ENCODE measurements around the gene BRDT. TPM values are rescaled to one million over a fixed set of nuclear protein-coding genes. Genes with fewer than 3 reads are reported as not detected.

BRDT gene
- total and polyA plus RNA-seq, 2 donors (not counting 3 experiments of a cell fraction or from before 2014, with no cell fraction given), result not detected

- dilution Hi-C loops (cut with MboI; ENCODE audit: extremely low pct_ligation_motif_present, low sequenced_read_pairs), result no loop called here
- no TSS peak for BruUV-seq (replicated peaks)
- POLR2A ChIA-PET, result no interaction called here
These were observed 3.0 kb downstream of the BRDT start for GRCh38 chr1:91952187-91952586.

More at GRCh38 chr1:91952187-91952586, 3.0 kb downstream of the BRDT start:
- H3K27me3 ChIP-seq (ENCODE audit: control insufficient read depth in 2 of 2, insufficient read depth in 2 of 2, low read length in 2 of 2), result no peaks in the 10 kb centered on the region
- no peak overlapping the region for H3K9ac ChIP-seq (replicated peaks; ENCODE audit: extremely low read depth, insufficient read depth, low read length)
- intact Hi-C loops (cut with micrococcal nuclease), result no loop called here
- H3K36me3 ChIP-seq (ENCODE audit: control insufficient read depth in 2 of 2, extremely low read depth in 1 of 2, insufficient read depth in 2 of 2, low read length in 2 of 2), result no peaks in the 10 kb centered on the region
- no peak overlapping the region for H2AFZ ChIP-seq (ENCODE audit: low read depth, low read length)
- DNase-seq (ENCODE audit: low read depth, low spot score) (no peak), FAIRE-seq (no peak)
- CTCF ChIA-PET, result no interaction called here
- no peaks in the 10 kb centered on the region for H4K20me1 ChIP-seq (replicated peaks; ENCODE audit: control insufficient read depth, extremely low read depth, insufficient read depth, low read length)
- H3K4me2 ChIP-seq (ENCODE audit: insufficient read depth, low read length), result no peak overlapping the region
- H3K27ac ChIP-seq (ENCODE audit: insufficient read depth, low read depth, low read length), result no peak overlapping the region
- H3K4me1 ChIP-seq (ENCODE audit: control insufficient read depth, extremely low read depth, insufficient read depth, low read length), result peaks cover 2% of the 10 kb centered on the region
- H3K9me3 ChIP-seq (replicated peaks; ENCODE audit: control insufficient read depth, insufficient read depth, low read length), result no peaks in the 10 kb centered on the region
- no peak for TF ChIP-seq JUN (IDR thresholded peaks at IDR 0.05; ENCODE audit: borderline replicate concordance, insufficient read depth, insufficient read length, low read depth)
- TF ChIP-seq POLR2A (IDR thresholded peaks at IDR 0.05; ENCODE audit: low read depth, low read length), result no peak
- no peak for TF ChIP-seq GATA2 (IDR thresholded peaks at IDR 0.05; ENCODE audit: insufficient read depth, insufficient read length, low read depth, low read length)
- TF ChIP-seq CTCF (IDR thresholded peaks at IDR 0.05; ENCODE audit: extremely low read depth in 1 of 2, insufficient read depth in 1 of 2, low read depth in 1 of 2, low read length in 2 of 2), result no peak
- TF ChIP-seq POLR2AphosphoS5 (IDR thresholded peaks at IDR 0.05; ENCODE audit: insufficient read depth, low read depth, low read length), result no peak
- TF ChIP-seq MAX (IDR thresholded peaks at IDR 0.05; ENCODE audit: insufficient read depth, insufficient read length), result no peak
- TF ChIP-seq MYC (IDR thresholded peaks at IDR 0.05; ENCODE audit: low read depth, low read length), result no peak
- no peak for TF ChIP-seq FOS (IDR thresholded peaks at IDR 0.05; ENCODE audit: borderline replicate concordance, insufficient read depth, low read length)
- no peak for TF ChIP-seq EZH2 (IDR thresholded peaks at IDR 0.05; ENCODE audit: borderline replicate concordance, low read depth, low read length, severe bottlenecking)
- H3K9me1 ChIP-seq (replicated peaks; ENCODE audit: control insufficient read depth, extremely low read depth, insufficient read depth, low read length), result no peaks in the 10 kb centered on the region
- H3K79me2 ChIP-seq (ENCODE audit: control insufficient read depth, insufficient read depth, low read length), result no peaks in the 10 kb centered on the region
- no peak overlapping the region for H3K4me3 ChIP-seq (replicated peaks in 1 of 3; ENCODE audit: insufficient read depth in 1 of 3, low read depth in 1 of 3, low read length in 3 of 3)

Data from endothelial cell of umbilical vein (primary cell).